ENCODE data around the gene TBC1D16. TPM values are rescaled to one million over a fixed set of nuclear protein-coding genes. Genes with fewer than 3 reads are reported as not detected.

The TBC1D16 gene
- total RNA-seq, 1 experiment from 2014 or later = 20.3 TPM

- no peak for DNase-seq (ENCODE audit: low read depth)
Observed at GRCh38 chr17:79951361-79952264, 84.1 kb downstream of the TBC1D16 start.

GRCh38 chr17:79950751-79951150 is 84.9 kb downstream of the TBC1D16 start:
- no peak for DNase-seq (ENCODE audit: low read depth)

GRCh38 chr17:79950306-79950705 is 85.4 kb downstream of the TBC1D16 start:
- DNase-seq (ENCODE audit: low read depth) = no peak

GRCh38 chr17:79949656-79950209 is 85.9 kb downstream of the TBC1D16 start:
- DNase-seq (ENCODE audit: low read depth) = no peak

- no peak for DNase-seq (ENCODE audit: low read depth)
Observed at GRCh38 chr17:79948945-79949655, 86.6 kb downstream of the TBC1D16 start.

- DNase-seq (ENCODE audit: low read depth) = no peak
Observed at GRCh38 chr17:79948406-79948944, 87.2 kb downstream of the TBC1D16 start.

GRCh38 chr17:79947351-79948031 is 88.2 kb downstream of the TBC1D16 start:
- DNase-seq (ENCODE audit: low read depth) = peak; percentile 56

- no peak for DNase-seq (ENCODE audit: low read depth)
Observed at GRCh38 chr17:79946352-79947231, 89.1 kb downstream of the TBC1D16 start.

GRCh38 chr17:79945591-79946255 is 89.9 kb downstream of the TBC1D16 start:
- DNase-seq (ENCODE audit: low read depth) = no peak

GRCh38 chr17:79944821-79945391 is 90.8 kb downstream of the TBC1D16 start:
- DNase-seq (ENCODE audit: low read depth) = no peak

- no peak for DNase-seq (ENCODE audit: low read depth)
Observed at GRCh38 chr17:79944251-79944812, 91.3 kb downstream of the TBC1D16 start.

- DNase-seq (ENCODE audit: low read depth) = no peak
Observed at GRCh38 chr17:79943347-79944241, 92.1 kb downstream of the TBC1D16 start.

- DNase-seq (ENCODE audit: low read depth) = no peak
Observed at GRCh38 chr17:79942591-79943346, 92.9 kb downstream of the TBC1D16 start.

GRCh38 chr17:79942011-79942405 is 93.7 kb downstream of the TBC1D16 start:
- DNase-seq (ENCODE audit: low read depth) = no peak

GRCh38 chr17:79941088-79942010 is 94.3 kb downstream of the TBC1D16 start:
- no peak for DNase-seq (ENCODE audit: low read depth)

GRCh38 chr17:79940459-79941087 is 95.1 kb downstream of the TBC1D16 start:
- DNase-seq (ENCODE audit: low read depth) = no peak

All from Daoy (cell line).